Raji (cell line): ENCODE data around the gene VPS26C.

ENCODE experiments used
- POLR2A ChIP-seq: IDR thresholded peaks from 2 replicates; pipeline ENCODE4 v1.6.1; 2011; ENCODE audit warnings: low read depth, low read length, control low read depth; ENCODE audit not compliant: insufficient read depth

The VPS26C gene

DNA sequence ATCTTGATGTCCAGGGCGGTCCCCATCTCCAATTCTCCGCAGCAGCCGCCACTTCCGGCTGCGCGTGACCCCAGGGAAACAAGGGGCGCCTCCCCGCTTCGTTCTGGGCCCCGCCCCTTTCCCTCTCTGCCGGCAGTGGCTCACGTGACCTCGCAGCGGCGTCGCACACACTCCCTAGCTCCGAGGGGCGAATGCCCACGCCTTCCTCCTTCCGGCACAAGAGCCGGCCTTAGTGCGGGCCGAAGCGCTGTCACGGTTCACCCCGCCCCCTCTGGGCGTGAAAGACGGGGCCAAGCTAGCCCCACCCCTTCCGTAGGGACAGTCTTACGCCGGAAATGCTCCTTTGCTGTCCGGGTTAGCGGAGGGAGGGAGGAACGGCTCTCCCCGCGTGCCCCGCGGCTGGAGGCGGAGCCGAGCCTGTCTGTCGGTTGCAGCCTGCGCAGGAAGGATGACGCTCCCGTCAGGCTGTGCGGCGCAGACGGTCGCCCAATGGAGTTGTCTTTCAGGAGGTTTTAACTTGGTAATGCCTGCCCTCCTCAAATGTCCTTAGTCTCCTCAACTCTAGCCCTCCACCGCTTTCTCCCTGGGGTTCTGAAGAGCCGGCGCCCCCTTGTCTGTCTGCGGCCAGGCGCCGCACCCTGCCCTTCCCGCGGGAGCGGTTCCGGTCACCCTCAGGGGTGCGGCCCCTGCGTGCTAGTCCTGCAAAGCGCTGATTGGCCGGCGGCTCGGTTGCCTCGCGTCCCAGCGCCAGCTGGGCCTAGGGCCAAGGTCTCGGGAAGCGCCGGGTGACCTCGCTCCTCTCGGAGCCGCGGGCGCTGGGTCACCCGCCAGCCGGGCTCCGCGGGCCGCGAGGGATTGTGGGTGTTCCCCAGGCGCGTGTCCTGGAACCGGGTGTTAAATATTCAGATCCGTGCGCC is at the start of gene VPS26C:
TSS of gene VPS26C (minus strand) at position 66 of the 917 bp plus-strand sequence. CDS start at position 26, 40 bp downstream.
- peak; percentile 82 for TF ChIP-seq POLR2A

- TF ChIP-seq POLR2A, result no peak
Observed at GRCh38 chr21:37300114-37300751, 33.1 kb upstream of the VPS26C start.

GRCh38 chr21:37297364-37297763 is 30.2 kb upstream of the VPS26C start:
- no peak for TF ChIP-seq POLR2A

GRCh38 chr21:37294679-37295078 is 27.5 kb upstream of the VPS26C start:
- TF ChIP-seq POLR2A, result no peak

DNA sequence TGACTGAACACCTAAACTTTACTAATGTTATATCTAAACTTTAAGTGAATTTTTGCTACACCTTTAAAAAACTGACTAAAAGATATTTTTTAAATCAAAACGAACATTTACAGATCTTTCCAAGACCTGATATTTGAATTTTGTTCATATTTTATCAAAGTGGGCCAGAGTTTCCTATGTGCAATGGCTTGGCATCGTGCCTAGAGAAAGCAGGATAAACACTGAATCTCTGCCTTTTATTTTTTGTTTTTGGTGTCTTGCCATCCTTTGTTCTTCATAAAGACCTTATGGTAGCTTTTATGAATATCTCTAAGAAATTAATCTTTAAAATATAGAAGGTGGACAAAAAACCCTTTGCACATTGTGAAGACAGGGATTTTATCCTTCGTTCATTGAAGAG is 25.8 kb upstream of the VPS26C start:
- TF ChIP-seq POLR2A, result no peak

DNA sequence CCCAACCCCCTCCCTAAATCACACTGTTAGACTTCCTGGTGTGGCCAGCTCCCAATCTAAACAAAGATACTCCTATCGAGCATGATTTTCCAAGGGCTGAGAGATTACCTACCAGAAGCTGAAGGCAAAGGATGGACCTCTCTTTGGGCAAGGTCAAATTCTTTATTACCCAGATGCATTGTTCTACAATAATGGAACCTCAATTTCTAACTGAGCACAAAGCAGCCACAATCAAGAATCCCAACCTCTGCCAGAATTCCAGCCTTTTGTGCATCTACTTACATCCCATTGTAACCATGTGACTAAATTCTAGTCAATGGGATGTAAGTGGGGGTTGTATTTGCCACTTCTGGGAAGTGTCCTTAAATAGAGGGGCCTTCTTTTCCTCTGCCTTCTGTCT is 24.9 kb upstream of the VPS26C start:
- no peak for TF ChIP-seq POLR2A

GRCh38 chr21:37281993-37282392 is 14.9 kb upstream of the VPS26C start:
- no peak for TF ChIP-seq POLR2A

- no peak for TF ChIP-seq POLR2A
Observed at GRCh38 chr21:37281579-37281978, 14.4 kb upstream of the VPS26C start.

DNA sequence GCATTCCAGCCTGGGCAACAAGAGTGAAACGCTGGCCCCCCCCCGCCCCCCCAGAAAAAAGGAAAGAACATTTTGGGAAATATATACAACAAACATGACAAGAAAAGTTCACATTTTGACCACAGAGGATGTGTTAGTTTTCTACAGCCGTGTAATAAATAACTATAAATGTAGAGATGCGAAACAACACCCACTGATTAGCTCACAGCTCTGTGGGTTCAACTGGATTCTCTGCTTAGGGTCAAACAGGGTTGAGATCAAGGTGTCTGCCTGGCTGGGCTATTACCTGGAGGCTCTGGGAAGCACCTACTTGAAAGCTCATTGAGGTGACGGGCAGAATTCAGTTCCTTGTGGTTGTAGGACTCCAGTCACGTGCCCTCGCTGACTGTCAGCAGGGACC is 11.1 kb upstream of the VPS26C start:
- no peak for TF ChIP-seq POLR2A

DNA sequence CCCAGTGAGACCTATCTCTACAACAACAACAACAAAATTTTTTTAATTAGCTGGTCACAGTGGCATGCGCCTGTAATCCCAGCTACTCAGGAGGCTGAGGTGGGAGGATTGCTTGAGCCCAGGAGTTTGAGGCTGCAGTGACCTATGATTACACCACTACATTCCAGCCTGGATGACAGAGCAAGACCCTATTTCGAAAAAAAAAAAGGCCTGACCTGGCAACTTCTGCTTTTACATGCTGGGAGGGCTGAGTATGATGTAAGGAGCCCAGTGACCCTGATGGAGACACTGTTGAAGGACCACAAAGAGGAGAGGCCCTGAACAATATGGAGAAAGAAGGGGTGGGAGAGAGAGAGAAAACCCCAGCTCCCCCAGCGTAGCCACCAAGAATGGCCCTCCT is 9.2 kb upstream of the VPS26C start:
- TF ChIP-seq POLR2A, result no peak

DNA sequence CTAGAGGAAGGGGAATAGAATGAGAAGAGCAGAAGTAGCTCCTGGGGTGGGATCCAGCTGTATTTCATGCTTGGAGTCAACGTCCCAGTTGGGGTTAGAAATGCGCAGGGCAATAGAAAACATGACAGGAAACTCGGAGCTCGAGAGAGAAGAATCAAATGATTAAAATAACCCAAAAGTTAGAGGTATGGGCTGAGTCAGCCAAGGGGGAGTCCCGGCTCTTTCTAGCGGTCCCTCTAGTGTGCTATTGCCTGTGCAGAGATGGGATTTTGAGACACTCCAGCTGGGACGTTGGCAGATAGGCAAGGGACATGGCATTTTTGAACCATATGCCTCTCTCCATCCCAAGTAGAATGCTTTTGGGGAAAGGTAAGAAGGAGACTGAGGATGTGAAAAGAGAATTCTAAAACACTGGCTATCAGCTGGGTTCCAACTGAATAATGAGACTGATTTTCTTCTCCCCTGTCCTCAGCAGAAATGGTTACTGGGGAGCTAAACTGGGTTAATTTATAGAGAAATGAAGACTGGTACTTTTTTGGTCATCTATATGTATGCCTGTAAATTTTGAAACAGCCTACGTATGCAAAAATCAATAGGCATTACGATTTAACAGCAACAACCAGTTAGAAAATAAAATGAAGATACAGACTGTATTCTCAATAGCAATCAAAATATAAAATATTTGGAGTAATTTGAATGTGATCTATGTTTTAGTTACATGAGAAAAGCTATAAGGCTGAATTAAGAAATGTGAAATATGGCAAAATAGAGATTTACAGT is 7.0 kb upstream of the VPS26C start:
- no peak for TF ChIP-seq POLR2A

DNA sequence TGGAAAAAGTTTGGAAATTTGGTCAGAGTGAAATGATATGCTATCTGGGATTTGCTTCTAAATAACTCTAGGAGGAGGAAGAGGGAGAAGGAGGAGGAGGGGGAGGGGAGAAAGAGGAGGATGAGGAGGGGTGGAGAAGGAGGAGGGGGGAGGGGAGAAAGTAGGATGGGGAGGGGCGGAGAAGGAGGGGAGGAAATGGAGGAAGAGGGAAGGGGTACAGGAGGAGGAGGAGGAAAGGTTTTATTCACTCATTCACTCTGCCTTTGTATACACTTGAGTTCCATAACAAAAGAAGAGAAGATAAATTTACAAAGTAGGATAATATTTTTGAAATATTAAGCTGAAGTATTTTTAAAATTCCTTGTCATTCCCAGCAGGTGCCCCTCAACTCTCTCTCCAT is 6.3 kb upstream of the VPS26C start:
- no peak for TF ChIP-seq POLR2A

DNA sequence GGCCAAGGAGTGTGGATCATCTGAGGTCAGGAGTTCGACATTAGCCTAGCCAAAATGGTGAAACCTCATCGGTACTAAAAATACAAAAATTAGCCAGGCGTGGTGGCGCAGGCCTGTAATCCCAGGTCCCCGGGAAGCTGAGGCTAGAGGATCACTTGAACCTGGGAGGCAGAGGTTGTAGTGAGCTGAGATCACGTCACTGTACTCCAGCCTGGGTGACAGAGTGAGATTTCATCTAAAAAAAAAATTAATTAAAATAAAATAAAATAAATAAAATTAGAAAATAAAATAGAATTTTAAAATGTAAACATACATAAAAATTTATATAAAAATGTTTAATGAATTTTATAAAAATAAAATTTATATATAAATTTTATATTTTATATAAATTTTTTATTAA is 5.8 kb upstream of the VPS26C start:
- TF ChIP-seq POLR2A, result no peak

DNA sequence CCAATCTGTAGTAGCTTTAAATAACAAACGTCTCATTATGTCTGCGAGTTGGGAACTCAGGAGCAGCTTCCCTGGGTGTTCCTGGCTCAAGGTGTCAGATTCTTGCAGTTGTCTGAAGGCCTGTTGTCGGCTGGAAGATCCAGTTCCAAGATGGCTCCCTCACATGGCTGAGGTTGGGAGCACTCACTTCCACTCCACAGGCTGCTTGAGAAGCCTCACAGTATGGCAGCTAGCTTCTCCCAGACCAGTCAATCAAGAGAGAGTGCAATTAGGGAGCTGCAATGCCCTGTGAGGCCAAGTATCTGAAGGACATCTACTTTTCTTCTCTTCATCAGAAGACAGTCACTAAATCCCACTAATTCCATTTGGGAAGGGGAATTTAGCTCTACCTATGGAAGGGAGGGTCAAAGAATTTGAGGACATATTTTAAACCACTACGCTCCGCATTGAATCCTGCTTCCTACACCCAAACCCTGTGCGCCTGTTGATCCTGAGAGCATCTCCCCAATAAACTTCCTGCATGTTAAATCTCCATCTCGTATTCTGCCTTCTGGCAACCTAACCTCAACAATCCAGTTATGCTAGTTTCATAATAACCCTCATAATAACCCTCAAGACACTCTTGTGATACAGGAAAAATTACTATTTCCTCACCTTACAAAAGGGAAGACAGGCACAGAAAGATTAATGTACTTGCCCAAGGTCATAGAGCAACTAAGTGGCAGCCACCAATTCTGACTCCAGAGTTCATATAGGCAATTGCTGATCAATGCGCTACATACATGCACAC is 3.6 kb upstream of the VPS26C start:
- no peak for TF ChIP-seq POLR2A

GRCh38 chr21:37269481-37269880 is 2.3 kb upstream of the VPS26C start:
- TF ChIP-seq POLR2A, result no peak

GRCh38 chr21:37268186-37268503 is 1.0 kb upstream of the VPS26C start:
- TF ChIP-seq POLR2A, result no peak
